Adrenal gland (tissue), 12 donors: ENCODE data around the gene TMEM108. TPM values are rescaled to one million over a fixed set of nuclear protein-coding genes. Genes with fewer than 3 reads are reported as not detected.

Experiments used
- DNase-seq, 7 donors: peaks; one replicate each; pipeline ENCODE4 v3.0.0-alpha.2; 2019 to 2020
- H3K27ac ChIP-seq, 5 donors: fragments of 200-600 bp; sonication (generic) in 4 of 5; 1 replicate in 3 of 5; 2 replicates in 2 of 5; pipeline versions ENCODE4 v1.5.1 to v1.8.0; 2016 to 2020; ENCODE audit warnings: mild to moderate bottlenecking in 1 of 5
- H3K27me3 ChIP-seq: fragments of 200-600 bp; 2 replicates; pipeline ENCODE4 v1.8.0; 2021
- H3K36me3 ChIP-seq, 2 donors: fragments of 200-600 bp; replicated peaks in 1 of 2; 1 replicate in 1 of 2; 2 replicates in 1 of 2; pipeline versions ENCODE4 v1.5.1 to v1.8.0; 2018 to 2022
- H3K4me1 ChIP-seq, 2 donors: fragments of 200-600 bp; replicated peaks in 1 of 2; 1 replicate in 1 of 2; 2 replicates in 1 of 2; pipeline versions ENCODE4 v1.5.1 to v1.8.0; 2018 to 2021
- H3K4me3 ChIP-seq, 4 donors: fragments of 200-600 bp; sonication (generic) in 3 of 4; one replicate each; pipeline ENCODE4 v1.5.1; 2016 to 2018
- H3K9me3 ChIP-seq, 3 donors: fragments of 200-600 bp; sonication (generic) in 1 of 3; replicated peaks in 1 of 3; 1 replicate in 2 of 3; 2 replicates in 1 of 3; pipeline versions ENCODE4 v1.5.1 to v1.8.0; 2016 to 2021
- POLR2A ChIP-seq, 2 donors: fragments of 450-650 bp; IDR thresholded peaks; one replicate each; pipeline ENCODE4 v1.6.1; 2017; ENCODE audit warnings: antibody characterized with exemption in 2 of 2, mild to moderate bottlenecking in 2 of 2, moderate library complexity in 1 of 2
- WGBS, 4 donors: extraction: QIAGEN DNeasy Blood & Tissue Kit in 2 of 4; methylation state at CpG; one replicate each; pipeline versions ENCODE4 v1.1.5 to v1.1.7; 2013 to 2017; 5-methylcytosine and 5-hydroxymethylcytosine counted together
- intact Hi-C, 2 donors: fragments of 100-400 bp; cut with DNase I; formaldehyde crosslinking; loops; one replicate each; pipeline versions ENCODE4 v1.14.1 to v1.15.0; 2022 to 2023
- polyA plus RNA-seq, 3 donors: library from polyadenylated mRNA; stranded (reverse); fragments of 200-250 nt in 2 of 3; fragments of 350-450 nt in 1 of 3; fragmentation: Illumina TruSeq in 1 of 3; extraction: RNeasy Lipid Tissue Mini Kit (QIAGEN cat#74804) in 1 of 3; gene quantifications; one replicate each; pipeline ENCODE4 v1.2.3, GENCODE V29; 2013 to 2014
- total RNA-seq, 9 donors: library from RNA; depleted of rRNA in 4 of 9; stranded (reverse); fragments of >200 nt in 4 of 9; fragments of 120-200 nt in 1 of 9; fragmentation: NEBNext Ultra II Directional in 1 of 9; extraction: Animal tissue kit (Norgen Biotek cat#: 25700) in 1 of 9; gene quantifications; one replicate each; pipeline versions ENCODE4 v1.1.0 to v1.2.4, GENCODE V29; 2013 to 2023
- TF ChIP-seq, protein P1 (sequence below), 6 experiments: fragments of 450-650 bp in 4 of 6; fragments of 200-600 bp in 2 of 6; sonication (generic) in 1 of 6; IDR thresholded peaks; 1 replicate in 5 of 6; 2 replicates in 1 of 6; pipeline versions ENCODE4 v1.5.1 to v1.8.0; 2016 to 2021; ENCODE audit warnings: antibody characterized with exemption in 6 of 6, mild to moderate bottlenecking in 2 of 6, moderate library complexity in 1 of 6
- donor health status: healthy with polysubstance abuse.
- donor health status: Bipolar disorder and iron deficiency.
- donor health status: DM: yes; HTN: yes; CAD: no.
- donor health status: DM: no; HTN: no; CAD: no.
- donor health status: DM: no; HTN: no; CAD: no.
- donor health status: DM: yes; HTN: yes; CAD: no.

Gene TMEM108
- total and polyA plus RNA-seq, 12 donors = 0.67 to 38.0 (median 14.8) TPM

DNA sequence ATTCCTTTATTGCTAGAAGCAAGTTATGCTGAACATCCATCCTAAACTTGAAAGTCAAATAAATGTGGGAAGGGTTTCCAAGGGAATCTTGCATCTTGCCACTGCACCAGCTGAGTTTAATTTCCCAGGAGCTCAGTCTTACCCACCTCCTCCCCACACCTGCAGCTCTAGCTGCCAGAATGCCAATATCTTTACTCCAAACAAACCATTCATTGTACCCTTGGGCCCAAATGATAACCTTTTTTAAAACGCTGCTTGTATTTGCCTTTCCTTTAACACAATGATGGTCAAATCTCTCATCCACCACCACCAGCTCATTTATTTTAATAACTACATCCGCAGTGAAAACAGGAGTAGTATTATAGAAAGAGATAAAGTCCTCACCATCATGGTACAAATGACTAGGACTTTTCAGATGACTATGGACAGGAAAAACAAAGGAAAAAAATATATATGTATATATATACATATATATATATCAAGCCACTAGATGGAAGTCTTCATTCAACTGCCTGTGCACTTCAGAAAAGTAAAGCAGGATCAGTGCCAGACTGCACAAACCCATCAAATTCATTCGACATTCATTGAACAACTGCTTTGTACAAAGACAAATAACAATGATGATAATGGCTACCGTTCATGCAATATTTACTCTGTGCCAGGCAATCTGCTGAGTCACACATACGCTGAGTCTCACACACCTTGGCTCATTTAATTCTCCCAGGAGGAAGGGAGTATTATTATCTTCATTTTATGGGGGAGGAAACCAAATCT lies 405.6 kb downstream of the TMEM108 start:
- no peak overlapping the region for H3K27ac ChIP-seq
- intact Hi-C loops = no loop called here
- peaks cover 0 to 5% of the 10 kb centered on the region in 2 donors for H3K4me1 ChIP-seq
- no peaks in the 10 kb centered on the region for H3K9me3 ChIP-seq
- no peaks in the 10 kb centered on the region for H3K27me3 ChIP-seq
- no peaks in the 10 kb centered on the region for H3K36me3 ChIP-seq
- no peak overlapping the region for H3K4me3 ChIP-seq
- no peak for DNase-seq
- 36 to 57% (median 55%) methylated on average over 5 of the region's 5 CpGs for WGBS, 4 donors
- TF ChIP-seq, protein P1, sequence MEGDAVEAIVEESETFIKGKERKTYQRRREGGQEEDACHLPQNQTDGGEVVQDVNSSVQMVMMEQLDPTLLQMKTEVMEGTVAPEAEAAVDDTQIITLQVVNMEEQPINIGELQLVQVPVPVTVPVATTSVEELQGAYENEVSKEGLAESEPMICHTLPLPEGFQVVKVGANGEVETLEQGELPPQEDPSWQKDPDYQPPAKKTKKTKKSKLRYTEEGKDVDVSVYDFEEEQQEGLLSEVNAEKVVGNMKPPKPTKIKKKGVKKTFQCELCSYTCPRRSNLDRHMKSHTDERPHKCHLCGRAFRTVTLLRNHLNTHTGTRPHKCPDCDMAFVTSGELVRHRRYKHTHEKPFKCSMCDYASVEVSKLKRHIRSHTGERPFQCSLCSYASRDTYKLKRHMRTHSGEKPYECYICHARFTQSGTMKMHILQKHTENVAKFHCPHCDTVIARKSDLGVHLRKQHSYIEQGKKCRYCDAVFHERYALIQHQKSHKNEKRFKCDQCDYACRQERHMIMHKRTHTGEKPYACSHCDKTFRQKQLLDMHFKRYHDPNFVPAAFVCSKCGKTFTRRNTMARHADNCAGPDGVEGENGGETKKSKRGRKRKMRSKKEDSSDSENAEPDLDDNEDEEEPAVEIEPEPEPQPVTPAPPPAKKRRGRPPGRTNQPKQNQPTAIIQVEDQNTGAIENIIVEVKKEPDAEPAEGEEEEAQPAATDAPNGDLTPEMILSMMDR (IDR thresholded peaks at IDR 0.05) = no peak
- TF ChIP-seq POLR2A (IDR thresholded peaks at IDR 0.05) = no peak

DNA sequence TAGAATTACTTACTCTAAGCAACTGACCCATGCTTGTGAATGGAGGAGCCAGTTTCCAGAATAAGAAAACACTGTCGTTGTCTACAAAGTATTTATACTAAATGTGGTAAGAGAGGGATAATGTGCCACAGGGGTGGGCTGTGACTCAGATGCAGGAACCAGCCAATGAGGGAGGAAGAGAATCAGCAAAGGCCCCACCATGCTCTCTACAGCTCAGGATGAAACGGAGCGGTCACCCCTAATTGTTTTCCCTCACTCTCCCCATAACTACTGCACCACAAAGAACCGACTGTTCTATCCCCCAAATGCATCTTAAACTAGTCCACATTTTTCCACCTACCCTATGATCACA lies 406.2 kb downstream of the TMEM108 start:
- no peak for DNase-seq
- H3K4me3 ChIP-seq = no peak overlapping the region
- no peak for TF ChIP-seq POLR2A (IDR thresholded peaks at IDR 0.05)
- TF ChIP-seq, protein P1 (IDR thresholded peaks at IDR 0.05) = no peak
- no peak overlapping the region for H3K27ac ChIP-seq
- peaks cover 0 to 5% of the 10 kb centered on the region in 2 donors for H3K4me1 ChIP-seq
- H3K9me3 ChIP-seq = no peaks in the 10 kb centered on the region
- intact Hi-C loops = no loop called here
- no peaks in the 10 kb centered on the region for H3K36me3 ChIP-seq
- 78 to 95% (median 82%) methylated on average over 4 of the region's 4 CpGs for WGBS, 4 donors
- H3K27me3 ChIP-seq = no peaks in the 10 kb centered on the region

DNA sequence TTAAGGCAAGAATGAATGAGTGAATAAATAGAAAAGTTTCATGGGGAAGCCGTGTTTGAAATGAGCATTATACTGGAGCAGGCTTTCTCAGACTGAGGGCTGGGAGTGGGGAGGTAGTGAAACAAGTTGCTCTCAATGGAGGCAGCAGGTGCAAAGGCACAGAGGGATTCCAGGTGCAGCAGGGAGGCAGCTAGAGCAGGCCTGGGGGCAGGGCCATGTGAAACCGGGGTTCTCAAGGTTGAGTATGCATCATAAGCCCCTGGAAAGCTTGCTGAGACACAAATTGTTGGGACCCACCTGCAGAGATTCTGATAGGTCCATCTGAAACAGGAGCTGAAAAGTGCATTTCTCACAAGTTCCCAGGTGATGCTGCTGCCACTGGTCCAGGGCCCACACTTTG lies 406.9 kb downstream of the TMEM108 start:
- Histone ChIP-seq H3K9me3 (no peaks in the 10 kb centered on the region), H3K27me3 (no peaks in the 10 kb centered on the region), H3K4me1 (peaks cover 0 to 5% of the 10 kb centered on the region in 2 donors), H3K27ac (no peak overlapping the region), H3K4me3 (no peak overlapping the region), H3K36me3 (no peaks in the 10 kb centered on the region)
- intact Hi-C loops = no loop called here
- WGBS, 4 donors = 76 to 90% (median 81%) methylated on average over 2 of the region's 2 CpGs
- TF ChIP-seq POLR2A (IDR thresholded peaks at IDR 0.05) = no peak
- TF ChIP-seq, protein P1 (IDR thresholded peaks at IDR 0.05) = no peak
- DNase-seq = no peak
